ENCODE data around the gene UBC. TPM values are rescaled to one million over a fixed set of nuclear protein-coding genes. Genes with fewer than 3 reads are reported as not detected.

UBC gene
- total RNA-seq, 1 experiment from 2014 or later: 1,708 TPM

Other genes starting within 250 kb of the UBC start
- gene SCARB1, start 50.8 kb downstream of the UBC start, total RNA-seq (2014; rRNA removed; shearing (Covaris generic); ENCODE audit: low replicate concordance): 83.6 and 119 TPM in 2 replicates
- gene DHX37, start 74.5 kb upstream of the UBC start, total RNA-seq (2014; rRNA removed; shearing (Covaris generic); ENCODE audit: low replicate concordance): 34.0 and 38.3 TPM in 2 replicates
- 12.6 and 13.7 TPM in 2 replicates for gene BRI3BP, start 79.0 kb upstream of the UBC start, total RNA-seq (2014; rRNA removed; shearing (Covaris generic); ENCODE audit: low replicate concordance)
- gene AACS, start 150.8 kb upstream of the UBC start, total RNA-seq (2014; rRNA removed; shearing (Covaris generic); ENCODE audit: low replicate concordance): 6.4 and 13.8 TPM in 2 replicates